K562 (cell line): ENCODE results near the gene GALR3. TPM values are rescaled to one million over a fixed set of nuclear protein-coding genes. Genes with fewer than 3 reads are reported as not detected.

ENCODE experiments used
- ATAC-seq: fragments of 200-7000 bp; cut with Tn5 transposase; 3 replicates; pipeline ENCODE4 v1.9.1; 2020; ENCODE audit warnings: moderate library complexity
- BruUV-seq: library from RNA; stranded (reverse); fragments of 400-500 nt; replicated peaks from 2 replicates; lab custom pipeline; 2021; lab: Mats Ljungman, UMichigan
- CTCF ChIA-PET: fragments of 300-600 bp; formaldehyde crosslinking; extraction: SDS; loops from one replicate; lab custom pipeline; 2021; ENCODE audit warnings: low intra/inter-chr PET ratio; lab: Yijun Ruan, JAX
- POLR2A ChIA-PET: fragments of 300-600, 350-650 bp; sonication (Branson Sonifier 250); formaldehyde crosslinking; extraction: SDS; loops from one replicate; lab custom pipeline; 2021; ENCODE audit warnings: antibody characterized with exemption, inconsistent platforms; lab: Yijun Ruan, JAX
- DNase-seq, 4 experiments: peaks; one replicate each; pipeline versions ENCODE4 v3.0.0 to v3.0.0-alpha.2; 2011 to 2018; ENCODE audit warnings: low spot score in 3 of 4, mixed read lengths in 3 of 4; ENCODE audit errors: extremely low read depth in 1 of 4
- FAIRE-seq: peaks from 2 replicates; lab custom pipeline; 2011; peaks lifted over from hg19 to GRCh38; lab: Jason Lieb, UNC
- H2AFZ ChIP-seq: 2 replicates; pipeline ENCODE4 v1.6.0; 2011; ENCODE audit warnings: low read depth, low read length, control low read depth, inconsistent platforms
- H3K27ac ChIP-seq: fragments of 200-600 bp; 3 replicates; pipeline ENCODE4 v1.8.0; 2011; ENCODE audit warnings: low read depth, mild to moderate bottlenecking, control low read depth, inconsistent platforms, low read length, moderate library complexity, mixed read lengths; ENCODE audit errors: extremely low read depth
- H3K27me3 ChIP-seq, 2 experiments: fragments of 300-600 bp in 1 of 2; 2 replicates in 1 of 2; 3 replicates in 1 of 2; pipeline versions ENCODE4 v1.6.0 to v1.8.0; 2011; ENCODE audit warnings: inconsistent platforms in 2 of 2, low read length in 2 of 2, mild to moderate bottlenecking in 1 of 2, mixed read lengths in 1 of 2, moderate library complexity in 1 of 2; ENCODE audit not compliant: control insufficient read depth in 2 of 2, insufficient read depth in 2 of 2
- H3K36me3 ChIP-seq: fragments of 300-600 bp; 3 replicates; pipeline ENCODE4 v1.8.0; 2011; ENCODE audit warnings: mild to moderate bottlenecking, low read length, inconsistent platforms; ENCODE audit not compliant: control insufficient read depth, insufficient read depth
- H3K4me1 ChIP-seq, 2 experiments: fragments of 200-600 bp in 1 of 2; replicated peaks in 1 of 2; 2 replicates in 1 of 2; 3 replicates in 1 of 2; pipeline versions ENCODE4 v1.5.1 to v1.8.0; 2011; ENCODE audit warnings: inconsistent platforms in 2 of 2, low read length in 2 of 2, mild to moderate bottlenecking in 1 of 2, mixed read lengths in 1 of 2, moderate library complexity in 1 of 2; ENCODE audit not compliant: control insufficient read depth in 2 of 2, insufficient read depth in 2 of 2
- H3K4me2 ChIP-seq: 2 replicates; pipeline ENCODE4 v1.6.1; 2011; ENCODE audit warnings: low read length, control low read depth, inconsistent platforms, mixed read lengths; ENCODE audit not compliant: insufficient read depth
- H3K4me3 ChIP-seq: fragments of 200-600 bp; sonication (generic), shearing (Covaris generic); 2 replicates; pipeline ENCODE4 v1.5.1; 2016; ENCODE audit warnings: control low read depth, inconsistent platforms
- H3K79me2 ChIP-seq: fragments of 200-600 bp; 3 replicates; pipeline ENCODE4 v1.8.0; 2011; ENCODE audit warnings: low read length, inconsistent platforms; ENCODE audit not compliant: control insufficient read depth, insufficient read depth
- H3K9ac ChIP-seq, 2 experiments: 2 replicates each; pipeline versions ENCODE4 v1.6.0 to v1.6.1; 2011; ENCODE audit warnings: low read depth in 2 of 2, low read length in 2 of 2, control low read depth in 1 of 2, inconsistent platforms in 1 of 2, mild to moderate bottlenecking in 1 of 2, mixed read lengths in 1 of 2; ENCODE audit not compliant: insufficient read depth in 1 of 2
- H3K9me1 ChIP-seq: one replicate; pipeline ENCODE4 v1.6.0; 2011; ENCODE audit warnings: inconsistent platforms, mild to moderate bottlenecking, low read length, moderate library complexity; ENCODE audit not compliant: control insufficient read depth, insufficient read depth
- H3K9me3 ChIP-seq: replicated peaks from 2 replicates; pipeline ENCODE4 v1.5.1; 2011; ENCODE audit warnings: low read depth, low read length, inconsistent platforms; ENCODE audit not compliant: control insufficient read depth, insufficient read depth
- H4K20me1 ChIP-seq: replicated peaks from 2 replicates; pipeline ENCODE4 v1.6.1; 2011; ENCODE audit warnings: low read length, inconsistent platforms, mixed read lengths; ENCODE audit not compliant: control insufficient read depth, insufficient read depth
- GMEB1 ChIP-seq: fragments of 250-450 bp; sonication (Bioruptor Pico); IDR thresholded peaks from 2 replicates; pipeline ENCODE4 v1.4.0; 2020; ENCODE audit warnings: mild to moderate bottlenecking
- MXD1 ChIP-seq: fragments of 250-450 bp; sonication (Bioruptor Pico); IDR thresholded peaks from 2 replicates; pipeline ENCODE4 v1.8.0; 2021; ENCODE audit warnings: borderline replicate concordance, mild to moderate bottlenecking, moderate library complexity; ENCODE audit not compliant: poor library complexity, severe bottlenecking
- NBN ChIP-seq: fragments of 450-650 bp; IDR thresholded peaks from 2 replicates; pipeline ENCODE4 v1.6.1; 2016; ENCODE audit warnings: low read depth, mild to moderate bottlenecking
- POLR2G ChIP-seq: fragments of 200-400 bp; formaldehyde crosslinking; IDR thresholded peaks from 2 replicates; pipeline ENCODE4 v1.6.1; 2017; ENCODE audit warnings: low read depth, mild to moderate bottlenecking, antibody characterized with exemption, low read length, moderate library complexity
- RBFOX2 ChIP-seq: fragments of 200-400 bp; formaldehyde crosslinking; IDR thresholded peaks from 2 replicates; pipeline ENCODE4 v1.6.1; 2017; ENCODE audit warnings: low read depth, mild to moderate bottlenecking, low read length, moderate library complexity
- SMAD3 ChIP-seq: fragments of 450-650 bp; formaldehyde crosslinking; conservative IDR thresholded peaks from 2 replicates; pipeline ENCODE4 v1.4.0; 2020; ENCODE audit warnings: mild to moderate bottlenecking
- TBL1XR1 ChIP-seq, 2 experiments: IDR thresholded peaks; 2 replicates each; pipeline ENCODE4 v1.6.1; 2012; ENCODE audit warnings: improper control_type of control experiment in 2 of 2, low read length in 2 of 2, mild to moderate bottlenecking in 1 of 2
- TCF3 ChIP-seq: sonication (generic); formaldehyde crosslinking; IDR thresholded peaks from 2 replicates; pipeline ENCODE4 v1.4.0; 2020; ENCODE audit warnings: mild to moderate bottlenecking, missing genetic modification reagents
- TGIF2 ChIP-seq: sonication (generic); formaldehyde crosslinking; IDR thresholded peaks from 2 replicates; pipeline ENCODE4 v1.8.1; 2022; ENCODE audit warnings: mild to moderate bottlenecking, missing genetic modification reagents, moderate library complexity
- USF2 ChIP-seq: sonication (generic); formaldehyde crosslinking; IDR thresholded peaks from 2 replicates; pipeline ENCODE4 v1.5.0; 2020; ENCODE audit warnings: missing genetic modification reagents
- YY1 ChIP-seq, 3 experiments: IDR thresholded peaks; 2 replicates each; pipeline ENCODE4 v1.6.1; 2011; ENCODE audit warnings: low read length in 2 of 3, mild to moderate bottlenecking in 2 of 3, moderate library complexity in 2 of 3, borderline replicate concordance in 1 of 3, control low read depth in 1 of 3, low read depth in 1 of 3; ENCODE audit not compliant: insufficient read depth in 3 of 3, insufficient replicate concordance in 2 of 3, control insufficient read depth in 1 of 3, insufficient read length in 1 of 3; ENCODE audit errors: extremely low read depth in 1 of 3
- WGBS: fragments of 100-300 bp; shearing (Covaris generic); methylation state at CpG from one replicate; pipeline ENCODE4 v1.1.6; 2016; ENCODE audit warnings: low coverage, mixed read lengths; ENCODE audit not compliant: insufficient coverage; ENCODE audit errors: missing lambda C conversion rate; 5-methylcytosine and 5-hydroxymethylcytosine counted together
- in situ Hi-C: fragments of 300-500 bp; cut with MboI; formaldehyde crosslinking; loops from 4 replicates; pipeline ENCODE4 v1.15.0; 2018; ENCODE audit warnings: inconsistent platforms, mixed read lengths
- intact Hi-C: fragments of 100-400 bp; cut with micrococcal nuclease; formaldehyde crosslinking; loops from 2 replicates; pipeline ENCODE4 v1.14.2; 2022
- polyA plus RNA-seq, 8 experiments: library from polyadenylated mRNA; depleted of rRNA in 4 of 8; stranded (reverse) in 5 of 8; unstranded in 3 of 8; fragments of >200 nt; fragmentation: Nextera tagmentation in 2 of 8; fragmentation: Illumina TruSeq in 1 of 8; extraction: Ambion mirVana in 2 of 8; extraction: Trizol in 1 of 8; gene quantifications; 2 replicates each; pipeline versions ENCODE4 v1.2.1 to v1.2.3, GENCODE V29; 2011 to 2014; ENCODE audit warnings: inconsistent platforms in 1 of 8, missing spikeins in 1 of 8
- total RNA-seq, 7 experiments: library from RNA; depleted of rRNA in 6 of 7; stranded (reverse); fragments of >200 nt in 6 of 7; fragmentation: Illumina TruSeq in 2 of 7; extraction: Trizol in 2 of 7; gene quantifications; 2 replicates each; pipeline versions ENCODE4 v1.2.1 to v1.2.3, GENCODE V29; 2011 to 2021; ENCODE audit warnings: low replicate concordance in 1 of 7

The GALR3 gene
- total and polyA plus RNA-seq, 9 of the 15 experiments (the other 6 are each of a cell fraction or from before 2014, with no cell fraction given) = 0.13 TPM; not detected in 8

- intact Hi-C loops (no loop called here), in situ Hi-C loops (no loop called here)
- ATAC-seq (no peak), FAIRE-seq (no peak), DNase-seq (no peak)
- Histone ChIP-seq H4K20me1 (no peaks in the 10 kb centered on the region), H3K9ac (peak overlapping the region in 1 of 2 experiments; percentile 52; a peak in 2 of 4 replicates), H3K4me2 (no peak overlapping the region), H3K4me1 (no peaks in the 10 kb centered on the region; a peak in 1 of 5 replicates), H3K27me3 (no peaks in the 10 kb centered on the region), H3K36me3 (peaks cover 52% of the 10 kb centered on the region; the same call in 2 of the 3 replicates), H3K79me2 (no peaks in the 10 kb centered on the region), H3K9me3 (no peaks in the 10 kb centered on the region), H3K27ac (no peak overlapping the region), H3K9me1 (no peaks in the 10 kb centered on the region), H3K4me3 (no peak overlapping the region), H2AFZ (no peak overlapping the region)
- ChIA-PET CTCF (no interaction called here), POLR2A (interaction anchor here (0.7 to 1.2 kb wide), 3 partner anchors 13 to 175 kb away, joined by 3 to 4 read pairs (median 4); no protein-coding TSS in a partner anchor)
- TF ChIP-seq RBFOX2 (peak; percentile 24; the same call in 1 of the 2 replicates), USF2 (no peak), MXD1 (CRISPR knock-in tag) (no peak), GMEB1 (no peak), POLR2G (peak; percentile 53; the same call in 1 of the 2 replicates), SMAD3 (CRISPR knock-in tag) (no peak), NBN (no peak), TCF3 (no peak), YY1 (IDR thresholded peaks at IDR 0.05; ENCODE audit: borderline replicate concordance in 1 of 3, control insufficient read depth in 1 of 3, extremely low read depth in 1 of 3, insufficient read depth in 3 of 3, insufficient read length in 1 of 3, insufficient replicate concordance in 2 of 3, low read depth in 1 of 3, low read length in 2 of 3) (no peak), TBL1XR1 (IDR thresholded peaks at IDR 0.05; ENCODE audit: low read length in 2 of 2) (no peak), TGIF2 (no peak)
- WGBS = 81% methylated on average over 10 of the region's 14 CpGs
- no TSS peak for BruUV-seq
Observed at GRCh38 chr22:37830093-37830842, 7.1 kb downstream of the GALR3 start.
